Uterus (tissue), 4 donors: Measurements from ENCODE around the gene TMEM253. TPM values are rescaled to one million over a fixed set of nuclear protein-coding genes. Genes with fewer than 3 reads are reported as not detected.
A peak's percentile ranks its signal among the peaks of the same experiment; 100 is the strongest.

Experiments
- DNase-seq, 2 donors: peaks; one replicate each; pipeline ENCODE4 v3.0.0-alpha.2; 2019 to 2020
- H3K27ac ChIP-seq, 2 donors: fragments of 200-600 bp; sonication (generic); 1 replicate in 1 of 2; 2 replicates in 1 of 2; pipeline ENCODE4 v1.5.1; 2016 to 2018
- H3K27me3 ChIP-seq, 2 donors: fragments of 200-600 bp; sonication (generic); one replicate each; pipeline ENCODE4 v1.5.1; 2018 to 2019; ENCODE audit warnings: control low read depth in 1 of 2
- H3K36me3 ChIP-seq, 2 donors: fragments of 200-600 bp; sonication (generic); one replicate each; pipeline ENCODE4 v1.5.1; 2019; ENCODE audit warnings: control low read depth in 1 of 2
- H3K4me1 ChIP-seq, 2 donors: fragments of 200-600 bp; sonication (generic); one replicate each; pipeline ENCODE4 v1.5.1; 2018 to 2019; ENCODE audit warnings: control low read depth in 1 of 2
- H3K4me3 ChIP-seq, 2 donors: fragments of 200-600 bp; sonication (generic); 1 replicate in 1 of 2; 2 replicates in 1 of 2; pipeline ENCODE4 v1.5.1; 2018 to 2019; ENCODE audit warnings: mild to moderate bottlenecking in 1 of 2
- H3K9me3 ChIP-seq, 2 donors: fragments of 200-600 bp; sonication (generic); one replicate each; pipeline ENCODE4 v1.5.1; 2019; ENCODE audit warnings: control low read depth in 1 of 2
- POLR2A ChIP-seq, 2 donors: fragments of 450-650 bp; IDR thresholded peaks; one replicate each; pipeline ENCODE4 v1.6.1; 2016; ENCODE audit warnings: antibody characterized with exemption in 2 of 2, mild to moderate bottlenecking in 1 of 2, moderate library complexity in 1 of 2
- intact Hi-C: fragments of 100-400 bp; cut with DNase I; formaldehyde crosslinking; loops from one replicate; pipeline ENCODE4 v1.15.1; 2023; ENCODE audit warnings: low total_unique reads
- total RNA-seq, 4 donors: library from RNA; depleted of rRNA in 3 of 4; stranded (reverse); fragments of >200 nt in 3 of 4; gene quantifications; one replicate each; pipeline versions ENCODE4 v1.1.0 to v1.2.4, GENCODE V29; 2014 to 2023
- TF ChIP-seq, protein P1 (sequence below), 4 experiments: fragments of 200-600 bp in 2 of 4; fragments of 450-650 bp in 2 of 4; sonication (generic) in 2 of 4; IDR thresholded peaks; one replicate each; pipeline ENCODE4 v1.5.1; 2016 to 2019; ENCODE audit warnings: antibody characterized with exemption in 4 of 4, mild to moderate bottlenecking in 2 of 4, moderate library complexity in 1 of 4
- donor health status: DM: yes; HTN: yes; CAD: no.

Gene TMEM253
- total RNA-seq, 4 donors from 2014 or later, result 0.85 TPM; not detected in 3

DNA sequence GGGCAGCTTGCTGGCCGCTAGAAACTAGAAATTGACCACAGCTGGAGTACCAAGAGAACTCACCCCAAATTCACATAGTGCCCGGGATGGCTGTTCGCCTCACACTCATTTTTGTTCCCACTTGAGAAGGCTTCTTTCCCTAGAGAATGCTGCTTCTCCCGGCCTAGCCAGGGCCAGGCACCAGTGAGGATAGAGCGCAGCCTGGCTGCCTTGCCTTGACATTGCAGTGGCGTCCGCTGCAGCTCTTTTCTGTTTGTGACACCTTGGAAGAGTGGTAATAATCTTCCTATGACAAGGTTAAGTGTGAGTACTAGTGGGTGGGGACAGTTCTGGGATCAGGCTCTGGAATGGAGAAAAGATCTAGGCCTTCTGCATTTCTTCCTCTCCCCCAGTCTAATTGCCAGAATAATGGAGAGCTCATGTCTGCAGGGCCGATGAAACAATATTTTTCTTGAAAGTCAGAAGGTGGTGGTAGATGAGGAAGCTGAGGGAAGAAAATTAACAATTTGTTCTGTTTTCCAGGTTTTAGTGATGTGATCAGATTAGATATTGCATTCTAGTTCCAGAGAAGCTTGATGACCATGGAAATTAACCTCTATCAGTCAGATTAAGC, 3.7 kb downstream of the TMEM253 start:
- H3K9me3 ChIP-seq, result no peaks in the 10 kb centered on the region
- intact Hi-C loops, result loop anchor here (5.0 kb wide), 1 partner anchor 37 kb away; no protein-coding TSS in a partner anchor
- H3K4me1 ChIP-seq, result peaks cover 2 to 11% of the 10 kb centered on the region in 2 donors
- H3K36me3 ChIP-seq, result no peaks in the 10 kb centered on the region
- peak overlapping the region; percentile 65 to 69 for H3K4me3 ChIP-seq
- H3K27me3 ChIP-seq, result no peaks in the 10 kb centered on the region
- peak overlapping the region; percentile 99 for H3K27ac ChIP-seq
- peak; percentile 76 to 77 for DNase-seq
- TF ChIP-seq POLR2A (IDR thresholded peaks at IDR 0.05), result no peak
- TF ChIP-seq, protein P1, sequence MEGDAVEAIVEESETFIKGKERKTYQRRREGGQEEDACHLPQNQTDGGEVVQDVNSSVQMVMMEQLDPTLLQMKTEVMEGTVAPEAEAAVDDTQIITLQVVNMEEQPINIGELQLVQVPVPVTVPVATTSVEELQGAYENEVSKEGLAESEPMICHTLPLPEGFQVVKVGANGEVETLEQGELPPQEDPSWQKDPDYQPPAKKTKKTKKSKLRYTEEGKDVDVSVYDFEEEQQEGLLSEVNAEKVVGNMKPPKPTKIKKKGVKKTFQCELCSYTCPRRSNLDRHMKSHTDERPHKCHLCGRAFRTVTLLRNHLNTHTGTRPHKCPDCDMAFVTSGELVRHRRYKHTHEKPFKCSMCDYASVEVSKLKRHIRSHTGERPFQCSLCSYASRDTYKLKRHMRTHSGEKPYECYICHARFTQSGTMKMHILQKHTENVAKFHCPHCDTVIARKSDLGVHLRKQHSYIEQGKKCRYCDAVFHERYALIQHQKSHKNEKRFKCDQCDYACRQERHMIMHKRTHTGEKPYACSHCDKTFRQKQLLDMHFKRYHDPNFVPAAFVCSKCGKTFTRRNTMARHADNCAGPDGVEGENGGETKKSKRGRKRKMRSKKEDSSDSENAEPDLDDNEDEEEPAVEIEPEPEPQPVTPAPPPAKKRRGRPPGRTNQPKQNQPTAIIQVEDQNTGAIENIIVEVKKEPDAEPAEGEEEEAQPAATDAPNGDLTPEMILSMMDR (IDR thresholded peaks at IDR 0.05), result peak; percentile 96 to 98 (median 97)

DNA sequence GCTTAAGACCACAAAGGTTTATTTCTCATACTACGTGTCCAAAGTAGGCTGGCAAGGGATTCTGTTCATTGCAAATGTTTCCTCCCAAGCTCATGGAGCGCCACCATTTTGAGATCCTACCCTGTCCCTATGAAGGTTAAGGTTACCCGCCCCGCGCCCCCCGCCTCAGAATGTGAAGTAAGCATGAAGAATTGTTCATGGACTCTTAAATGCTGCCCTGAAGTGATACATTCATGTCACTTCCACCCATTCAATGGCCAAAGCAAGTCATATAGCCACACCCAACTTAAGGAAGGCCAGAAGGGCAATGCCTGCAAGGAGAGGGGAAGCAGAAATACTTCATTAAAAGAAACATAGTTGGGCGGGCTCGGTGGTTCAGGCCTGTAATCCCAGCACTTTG, 4.2 kb downstream of the TMEM253 start:
- Histone ChIP-seq H3K4me1 (peaks cover 0 to 11% of the 10 kb centered on the region in 2 donors), H3K27ac (peak overlapping the region; percentile 99), H3K9me3 (no peaks in the 10 kb centered on the region), H3K36me3 (no peaks in the 10 kb centered on the region), H3K27me3 (no peaks in the 10 kb centered on the region), H3K4me3 (no peak overlapping the region)
- intact Hi-C loops, result no loop called here
- TF ChIP-seq, protein P1 (IDR thresholded peaks at IDR 0.05), result no peak
- no peak for TF ChIP-seq POLR2A (IDR thresholded peaks at IDR 0.05)
- no peak for DNase-seq

DNA sequence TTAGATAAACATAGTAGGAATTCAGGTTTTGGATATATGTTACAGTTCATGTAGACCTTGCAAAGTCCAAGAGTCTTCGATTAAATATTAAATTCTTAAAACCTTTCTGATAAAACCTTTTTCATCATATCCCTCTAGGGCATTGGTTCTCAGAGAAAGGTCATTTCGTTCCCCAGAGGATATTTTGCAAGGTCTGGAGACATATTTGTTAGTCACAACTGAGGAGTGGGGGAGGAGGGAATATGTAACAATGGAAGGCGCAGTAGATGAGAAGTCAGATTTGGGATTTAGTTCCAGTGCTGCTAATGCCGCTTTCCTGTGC, 5.3 kb downstream of the TMEM253 start:
- no peak for TF ChIP-seq POLR2A (IDR thresholded peaks at IDR 0.05)
- TF ChIP-seq, protein P1 (IDR thresholded peaks at IDR 0.05), result no peak
- H3K4me3 ChIP-seq, result no peak overlapping the region
- H3K27me3 ChIP-seq, result no peaks in the 10 kb centered on the region
- H3K27ac ChIP-seq, result peak overlapping the region; percentile 61 to 99
- H3K4me1 ChIP-seq, result peaks cover 0 to 11% of the 10 kb centered on the region in 2 donors
- DNase-seq, result no peak
- no peaks in the 10 kb centered on the region for H3K36me3 ChIP-seq
- H3K9me3 ChIP-seq, result no peaks in the 10 kb centered on the region
- intact Hi-C loops, result no loop called here

DNA sequence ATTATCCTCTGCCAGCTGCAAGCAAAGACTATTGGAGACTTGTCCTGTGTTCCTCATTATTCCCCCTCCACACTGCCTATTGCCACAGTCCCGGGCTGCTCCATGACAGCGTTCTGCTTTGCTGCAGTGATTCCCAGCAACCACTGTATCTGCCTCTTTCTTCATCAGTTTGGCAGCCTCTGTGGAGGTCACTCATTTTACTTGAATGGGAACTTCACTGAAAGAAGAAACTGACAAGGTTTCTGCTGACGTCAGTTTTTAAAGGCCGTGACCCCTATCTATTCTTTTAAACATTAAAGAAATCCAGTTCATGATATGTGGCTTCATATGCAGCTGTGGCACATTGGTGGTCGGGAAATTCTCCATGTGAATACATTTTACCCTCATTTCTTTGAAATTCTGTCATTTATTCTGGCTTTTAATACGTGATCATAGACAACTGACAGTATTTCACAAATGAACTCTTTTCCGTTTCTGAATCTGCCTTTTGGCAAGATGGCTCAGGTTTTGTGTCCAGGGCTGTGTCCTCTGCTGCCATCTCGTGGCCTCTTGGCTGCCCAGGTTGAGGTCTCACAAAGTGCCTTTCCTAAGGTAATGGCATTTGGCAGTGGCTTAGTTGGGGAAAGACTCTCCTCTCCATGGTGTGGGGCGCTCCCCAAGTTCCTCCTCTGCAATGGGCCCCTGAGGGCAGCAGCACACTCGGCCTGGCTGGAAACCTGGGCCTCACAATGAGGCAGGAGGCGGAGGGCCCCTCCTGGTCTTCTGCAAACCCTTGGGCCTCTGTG, 5.8 kb downstream of the TMEM253 start:
- DNase-seq, result peak; percentile 82 to 83
- no peaks in the 10 kb centered on the region for H3K36me3 ChIP-seq
- no peak overlapping the region for H3K4me3 ChIP-seq
- no peaks in the 10 kb centered on the region for H3K9me3 ChIP-seq
- no peaks in the 10 kb centered on the region for H3K27me3 ChIP-seq
- intact Hi-C loops, result no loop called here
- H3K4me1 ChIP-seq, result peaks cover 0 to 11% of the 10 kb centered on the region in 2 donors
- TF ChIP-seq POLR2A (IDR thresholded peaks at IDR 0.05), result no peak
- TF ChIP-seq, protein P1 (IDR thresholded peaks at IDR 0.05), result peak; percentile 83 to 91 (median 88)
- peak overlapping the region; percentile 59 to 61 for H3K27ac ChIP-seq

DNA sequence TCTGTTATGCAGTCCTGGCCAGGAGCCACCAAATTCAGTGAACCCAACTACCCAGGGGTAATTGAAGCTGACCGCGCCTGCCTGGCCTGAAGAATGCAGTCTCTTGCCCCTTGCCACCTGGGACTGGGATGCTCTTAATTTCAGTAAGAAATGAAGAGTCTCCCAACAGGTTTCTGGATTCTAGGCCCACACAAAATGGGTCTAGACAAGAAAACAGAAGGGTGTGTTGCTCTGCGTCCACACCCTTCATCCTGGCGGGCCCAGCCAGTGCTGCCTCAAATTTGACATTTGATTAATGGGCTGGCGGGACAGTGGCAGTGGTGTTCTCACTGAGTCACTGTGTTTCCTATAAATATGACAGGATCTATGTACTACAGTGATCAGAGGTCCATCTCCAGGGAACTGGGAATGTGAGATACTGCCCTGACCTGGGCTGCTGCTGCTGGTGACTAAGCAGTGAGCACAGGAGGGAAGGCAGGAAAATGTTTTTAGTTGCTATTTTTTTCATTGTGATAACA, 6.5 kb downstream of the TMEM253 start:
- peak in 1 of 2 donors; percentile 49 for DNase-seq
- Histone ChIP-seq H3K27ac (peak overlapping the region in 1 of 2 donors; percentile 59), H3K4me1 (peaks cover 0 to 11% of the 10 kb centered on the region in 2 donors), H3K4me3 (no peak overlapping the region), H3K27me3 (no peaks in the 10 kb centered on the region), H3K9me3 (no peaks in the 10 kb centered on the region), H3K36me3 (no peaks in the 10 kb centered on the region)
- intact Hi-C loops, result no loop called here
- no peak for TF ChIP-seq POLR2A (IDR thresholded peaks at IDR 0.05)
- TF ChIP-seq, protein P1 (IDR thresholded peaks at IDR 0.05), result no peak
